ENCODE data around the gene NRXN3.

DNA sequence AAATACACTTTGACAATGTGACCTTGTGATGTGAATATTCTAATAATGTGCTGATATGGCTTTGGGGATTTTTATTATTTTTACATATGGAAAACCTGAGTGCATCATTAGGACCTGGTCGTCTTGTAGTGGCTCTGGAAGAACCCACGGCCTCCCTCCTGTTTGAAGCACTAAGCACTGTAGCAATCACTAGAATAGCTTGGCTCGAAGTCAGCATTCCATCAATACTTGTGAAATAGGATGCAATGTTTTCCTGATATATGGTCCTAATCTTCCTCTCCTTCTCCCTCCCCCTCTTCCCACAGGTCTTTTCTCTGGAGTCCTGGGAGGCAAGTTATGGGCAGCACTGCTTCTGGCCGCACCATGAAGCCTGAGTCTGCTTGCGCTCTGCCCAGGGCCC is 71.9 kb downstream of the NRXN3 start:
- TF ChIP-seq EP300 (conservative IDR thresholded peaks at IDR 0.05; ENCODE audit: poor library complexity, severe bottlenecking), result no peak
- no peak for TF ChIP-seq CTCF (IDR thresholded peaks at IDR 0.05; ENCODE audit: poor library complexity, severe bottlenecking)
- no peak for TF ChIP-seq POLR2AphosphoS5 (IDR thresholded peaks at IDR 0.05)
- no peak for TF ChIP-seq TAF1 (IDR thresholded peaks at IDR 0.05; ENCODE audit: low read depth)
- TF ChIP-seq, protein P1, sequence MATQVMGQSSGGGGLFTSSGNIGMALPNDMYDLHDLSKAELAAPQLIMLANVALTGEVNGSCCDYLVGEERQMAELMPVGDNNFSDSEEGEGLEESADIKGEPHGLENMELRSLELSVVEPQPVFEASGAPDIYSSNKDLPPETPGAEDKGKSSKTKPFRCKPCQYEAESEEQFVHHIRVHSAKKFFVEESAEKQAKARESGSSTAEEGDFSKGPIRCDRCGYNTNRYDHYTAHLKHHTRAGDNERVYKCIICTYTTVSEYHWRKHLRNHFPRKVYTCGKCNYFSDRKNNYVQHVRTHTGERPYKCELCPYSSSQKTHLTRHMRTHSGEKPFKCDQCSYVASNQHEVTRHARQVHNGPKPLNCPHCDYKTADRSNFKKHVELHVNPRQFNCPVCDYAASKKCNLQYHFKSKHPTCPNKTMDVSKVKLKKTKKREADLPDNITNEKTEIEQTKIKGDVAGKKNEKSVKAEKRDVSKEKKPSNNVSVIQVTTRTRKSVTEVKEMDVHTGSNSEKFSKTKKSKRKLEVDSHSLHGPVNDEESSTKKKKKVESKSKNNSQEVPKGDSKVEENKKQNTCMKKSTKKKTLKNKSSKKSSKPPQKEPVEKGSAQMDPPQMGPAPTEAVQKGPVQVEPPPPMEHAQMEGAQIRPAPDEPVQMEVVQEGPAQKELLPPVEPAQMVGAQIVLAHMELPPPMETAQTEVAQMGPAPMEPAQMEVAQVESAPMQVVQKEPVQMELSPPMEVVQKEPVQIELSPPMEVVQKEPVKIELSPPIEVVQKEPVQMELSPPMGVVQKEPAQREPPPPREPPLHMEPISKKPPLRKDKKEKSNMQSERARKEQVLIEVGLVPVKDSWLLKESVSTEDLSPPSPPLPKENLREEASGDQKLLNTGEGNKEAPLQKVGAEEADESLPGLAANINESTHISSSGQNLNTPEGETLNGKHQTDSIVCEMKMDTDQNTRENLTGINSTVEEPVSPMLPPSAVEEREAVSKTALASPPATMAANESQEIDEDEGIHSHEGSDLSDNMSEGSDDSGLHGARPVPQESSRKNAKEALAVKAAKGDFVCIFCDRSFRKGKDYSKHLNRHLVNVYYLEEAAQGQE (IDR thresholded peaks at IDR 0.05; ENCODE audit: borderline replicate concordance), result no peak
- no peak for TF ChIP-seq EZH2 (IDR thresholded peaks at IDR 0.05; ENCODE audit: borderline replicate concordance, insufficient read depth, low read length, poor library complexity, severe bottlenecking)
- no peak for TF ChIP-seq RAD21 (conservative IDR thresholded peaks at IDR 0.05)
- TF ChIP-seq SMC3 (conservative IDR thresholded peaks at IDR 0.05; ENCODE audit: poor library complexity), result no peak
- TF ChIP-seq MXI1 (conservative IDR thresholded peaks at IDR 0.05; ENCODE audit: poor library complexity, severe bottlenecking), result no peak
